Measurements from ENCODE around the gene GJD3.

The GJD3 gene

DNA sequence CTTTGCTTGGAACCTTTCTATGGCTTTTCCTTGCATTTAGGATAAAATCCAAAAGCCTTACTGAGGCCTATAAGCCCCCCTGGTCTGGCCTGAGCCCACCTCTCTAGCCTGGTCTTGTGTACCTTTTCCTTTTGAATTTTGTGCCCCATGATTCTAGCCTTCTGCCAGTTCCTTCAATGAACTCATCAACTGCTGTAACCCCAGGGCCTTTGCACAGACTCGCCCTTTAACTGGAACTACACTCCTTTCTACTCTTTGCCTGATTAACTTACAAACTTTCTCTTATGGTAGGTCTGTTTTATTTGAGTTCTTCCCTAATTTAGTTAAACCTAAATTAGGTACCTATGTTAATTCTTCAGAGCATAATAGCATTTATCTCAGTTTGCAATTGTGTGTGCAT lies 24.2 kb downstream of the GJD3 start:
- no peak for DNase-seq (ENCODE audit: low read depth)

GRCh38 chr17:40338941-40339649 lies 25.4 kb downstream of the GJD3 start:
- DNase-seq (ENCODE audit: low read depth), result no peak

GRCh38 chr17:40338058-40338457 lies 26.5 kb downstream of the GJD3 start:
- DNase-seq (ENCODE audit: low read depth), result no peak

GRCh38 chr17:40337351-40337750 lies 27.2 kb downstream of the GJD3 start:
- no peak for DNase-seq (ENCODE audit: low read depth)

DNA sequence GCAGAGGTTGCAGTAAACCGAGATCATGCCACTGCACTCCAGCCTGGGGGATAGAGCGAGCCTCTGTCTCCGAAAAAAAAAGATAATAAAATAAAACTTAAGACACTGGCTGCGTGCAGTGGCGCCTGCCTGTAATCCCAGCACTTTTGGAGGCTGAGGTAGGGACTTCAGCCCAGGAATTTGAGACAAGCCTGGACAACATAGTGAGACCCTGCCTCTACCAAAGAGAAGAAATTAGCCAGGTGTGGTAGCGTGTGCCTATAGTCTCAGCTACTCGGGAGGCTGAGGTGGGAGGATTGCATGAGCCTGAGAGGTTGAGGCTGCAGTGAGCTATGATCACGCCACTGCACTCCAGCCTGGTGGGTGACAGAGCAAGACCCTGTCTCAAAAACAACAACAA lies 28.9 kb downstream of the GJD3 start:
- DNase-seq (ENCODE audit: low read depth), result no peak

GRCh38 chr17:40333781-40334448 lies 30.6 kb downstream of the GJD3 start:
- no peak for DNase-seq (ENCODE audit: low read depth)

DNA sequence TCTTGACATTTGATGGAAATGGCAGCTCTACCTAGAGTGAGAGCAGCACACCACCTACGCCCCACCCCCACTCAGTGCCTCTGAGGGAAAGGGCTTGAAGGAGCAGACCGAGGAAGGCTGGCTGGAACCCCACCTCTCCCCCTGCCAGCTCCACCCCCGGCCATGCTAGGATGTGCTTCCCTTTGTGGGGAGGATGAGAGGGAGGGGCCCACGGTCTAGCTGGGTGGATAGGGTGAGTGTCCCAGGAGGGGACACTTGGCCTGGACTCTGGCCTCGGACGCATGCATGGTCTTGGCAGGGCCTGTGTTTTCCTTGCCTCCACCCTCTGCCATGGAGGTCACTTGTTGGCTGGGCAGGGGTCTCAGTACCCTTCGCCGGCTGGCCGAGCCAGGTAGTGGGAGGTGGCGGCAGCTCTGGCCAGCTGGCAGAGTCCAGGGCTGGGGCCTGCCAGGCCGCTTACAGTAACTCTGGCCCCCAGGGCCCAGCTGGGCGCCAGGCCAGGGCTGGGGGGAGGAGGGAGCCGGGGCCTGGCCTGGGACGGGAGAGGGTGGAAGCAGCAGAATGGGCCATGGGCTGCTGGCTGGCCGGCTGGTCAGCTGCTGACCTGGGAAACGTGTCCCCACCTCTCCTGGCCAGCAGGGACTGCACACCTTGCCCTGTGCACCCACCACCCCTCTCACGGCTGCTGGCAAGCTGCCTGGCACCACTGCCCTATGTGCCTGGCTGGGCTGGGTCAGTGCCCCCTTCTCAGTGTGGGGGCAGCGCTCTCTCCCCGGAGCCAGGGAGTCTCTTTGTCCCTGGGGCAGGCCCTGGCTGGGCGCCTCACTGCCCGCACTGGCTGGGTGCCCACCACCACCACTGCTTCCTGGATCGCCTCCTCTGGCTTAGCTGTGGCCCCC lies 32.5 kb downstream of the GJD3 start:
- DNase-seq (ENCODE audit: low read depth), result no peak

- no peak for DNase-seq (ENCODE audit: low read depth)
Measured at GRCh38 chr17:40330850-40331470, 33.6 kb downstream of the GJD3 start.

DNA sequence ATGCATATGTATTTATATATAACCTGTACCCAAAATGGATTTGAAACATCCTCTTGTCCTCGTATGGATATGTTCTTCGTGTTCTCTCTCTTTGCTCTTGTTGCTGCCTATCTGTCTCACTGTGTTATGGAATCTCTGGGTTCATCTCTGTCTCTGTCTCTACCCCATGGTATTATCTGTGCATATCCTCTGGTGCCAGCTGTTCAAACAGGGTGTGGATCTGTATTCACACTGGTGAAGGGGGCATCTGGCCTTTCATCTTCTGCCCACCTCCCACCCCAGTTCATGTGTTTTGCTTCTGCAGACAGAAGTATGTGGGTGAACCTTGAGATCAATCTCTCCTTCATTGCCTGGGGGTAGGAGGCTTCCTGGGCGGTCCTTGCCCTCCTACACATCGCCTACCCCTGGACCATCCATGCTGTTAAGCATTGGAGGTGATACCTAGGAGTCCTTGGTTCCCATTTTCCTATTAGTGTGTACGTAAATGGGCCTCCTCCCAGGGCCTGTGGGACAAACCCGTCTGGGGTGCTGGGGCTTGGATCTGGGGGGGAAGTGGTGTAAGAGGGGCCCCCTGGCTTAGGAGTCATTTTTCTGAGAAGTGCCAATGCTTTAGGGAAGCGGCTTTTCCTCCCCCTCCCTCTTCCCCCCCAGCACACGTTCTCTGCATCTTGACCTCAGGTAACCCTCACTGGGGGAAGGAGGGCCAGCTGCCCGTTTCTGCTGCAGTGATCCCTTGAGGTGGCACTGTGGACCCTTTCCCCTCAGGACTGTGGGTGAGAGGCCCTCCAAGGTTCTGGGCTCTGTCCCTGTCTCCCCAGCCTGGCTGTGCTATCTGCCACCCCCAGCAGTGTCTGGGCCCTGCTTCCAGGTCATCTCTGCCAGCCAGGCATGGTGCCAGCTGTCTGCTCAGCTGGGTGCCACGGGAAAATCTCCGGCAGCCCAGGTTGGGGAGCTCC lies 34.4 kb downstream of the GJD3 start:
- DNase-seq (ENCODE audit: low read depth), result no peak

DNA sequence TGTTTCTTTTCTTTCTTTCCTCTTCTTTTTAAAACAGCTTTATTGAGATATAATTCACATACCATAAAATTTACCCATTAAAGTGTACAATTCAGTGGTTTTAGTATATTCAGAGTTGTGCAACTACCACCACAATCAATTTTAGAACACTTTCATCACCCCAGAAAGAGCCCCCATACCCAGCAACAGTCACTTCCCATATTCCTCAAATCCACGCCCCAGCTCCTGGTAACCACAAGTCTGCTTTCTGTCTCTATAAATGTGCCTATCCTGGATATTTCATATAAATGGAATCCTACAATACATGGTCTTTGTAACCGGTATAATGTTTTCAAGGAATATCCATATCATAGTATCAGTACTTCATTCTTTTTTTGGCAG lies 36.2 kb downstream of the GJD3 start:
- DNase-seq (ENCODE audit: low read depth), result no peak

DNA sequence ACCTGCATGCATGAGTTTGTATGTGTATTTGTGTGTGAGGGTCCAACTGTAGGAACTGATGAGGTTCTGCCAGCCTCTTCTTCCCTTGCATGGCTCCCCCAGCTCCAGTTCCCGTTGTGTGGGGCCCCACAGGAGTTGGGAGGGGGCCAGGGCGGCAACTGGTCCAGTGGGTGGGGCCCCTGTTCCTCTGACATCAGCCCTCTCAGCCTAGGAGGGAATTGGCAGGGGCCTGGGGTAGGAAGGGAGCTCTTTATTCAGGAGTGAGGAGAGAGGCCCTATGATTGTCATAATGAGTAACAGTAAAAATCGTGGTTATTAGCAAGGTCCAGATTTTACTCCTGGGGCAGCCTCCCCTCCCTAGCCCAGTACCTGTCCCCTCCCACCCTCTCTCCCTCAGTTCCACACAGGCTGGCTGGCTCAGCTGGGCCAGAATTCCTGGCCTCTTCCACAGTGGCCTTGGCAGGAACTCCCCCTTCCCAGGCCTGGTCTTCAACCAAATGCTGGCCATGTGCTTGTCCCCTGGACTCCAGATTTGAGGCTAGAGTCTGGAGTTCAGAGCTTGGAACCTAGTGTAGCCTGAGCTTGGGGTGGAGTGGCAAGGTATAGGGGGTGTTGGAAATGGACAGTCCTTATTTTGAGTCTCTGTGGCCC lies 36.7 kb downstream of the GJD3 start:
- no peak for DNase-seq (ENCODE audit: low read depth)

- no peak for DNase-seq (ENCODE audit: low read depth)
Measured at GRCh38 chr17:40327244-40327729, 37.2 kb downstream of the GJD3 start.

- DNase-seq (ENCODE audit: low read depth), result no peak
Measured at GRCh38 chr17:40326832-40327199, 37.7 kb downstream of the GJD3 start.

GRCh38 chr17:40326014-40326831 lies 38.3 kb downstream of the GJD3 start:
- DNase-seq (ENCODE audit: low read depth), result peak; percentile 38

GRCh38 chr17:40325156-40326013 lies 39.2 kb downstream of the GJD3 start:
- DNase-seq (ENCODE audit: low read depth), result no peak

- DNase-seq (ENCODE audit: low read depth), result peak; percentile 57
Measured at GRCh38 chr17:40323391-40324381, 40.9 kb downstream of the GJD3 start.

Measured in activated T-helper 1 cell treated with Interleukin-2 at 50 U/mL for 16 hours (primary cell).